HS-27A (cell line): ENCODE results near the gene GDI2.

Experiments used
- DNase-seq: peaks from one replicate; pipeline ENCODE4 v3.0.0-alpha.2; 2012; ENCODE audit warnings: low read depth, missing footprints

GDI2 gene

DNA sequence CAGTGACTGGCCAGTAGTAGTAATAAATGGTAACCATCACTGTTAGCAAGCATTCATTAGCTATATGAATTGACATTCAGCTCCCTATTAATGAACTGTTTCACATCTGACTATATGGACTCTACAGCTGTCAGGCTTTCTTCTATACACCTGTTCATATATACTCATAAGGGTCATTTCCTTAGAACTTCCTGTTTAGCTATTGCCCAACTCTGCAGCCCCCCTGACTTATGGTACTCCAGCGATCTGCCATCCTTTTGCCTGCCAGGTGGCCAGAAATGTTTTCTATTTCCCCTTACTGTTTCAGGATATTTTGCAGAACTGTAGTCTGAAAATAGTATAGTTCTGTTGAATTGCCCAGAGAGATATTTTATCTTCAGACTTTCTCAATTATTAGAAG is 72.0 kb downstream of the GDI2 start:
- no peak for DNase-seq

DNA sequence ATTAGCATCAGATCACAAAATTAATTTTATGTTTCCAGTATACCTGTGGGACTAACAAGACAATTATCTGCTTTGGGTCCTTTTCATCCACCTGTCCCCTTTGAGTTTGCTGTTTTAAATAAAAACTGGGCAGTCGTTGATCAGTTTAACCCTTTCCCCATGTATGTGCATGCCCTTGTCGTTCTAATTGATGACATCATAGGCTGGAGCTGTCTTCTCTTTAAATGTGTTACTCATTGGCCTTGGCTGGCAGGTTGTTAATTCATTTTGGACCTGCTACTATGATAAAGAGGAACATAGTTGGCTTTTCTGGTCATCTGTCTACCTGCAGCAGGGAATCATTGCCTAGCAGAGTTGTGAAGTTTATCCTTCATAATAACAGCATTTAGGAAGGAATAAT is 74.8 kb downstream of the GDI2 start:
- no peak for DNase-seq

DNA sequence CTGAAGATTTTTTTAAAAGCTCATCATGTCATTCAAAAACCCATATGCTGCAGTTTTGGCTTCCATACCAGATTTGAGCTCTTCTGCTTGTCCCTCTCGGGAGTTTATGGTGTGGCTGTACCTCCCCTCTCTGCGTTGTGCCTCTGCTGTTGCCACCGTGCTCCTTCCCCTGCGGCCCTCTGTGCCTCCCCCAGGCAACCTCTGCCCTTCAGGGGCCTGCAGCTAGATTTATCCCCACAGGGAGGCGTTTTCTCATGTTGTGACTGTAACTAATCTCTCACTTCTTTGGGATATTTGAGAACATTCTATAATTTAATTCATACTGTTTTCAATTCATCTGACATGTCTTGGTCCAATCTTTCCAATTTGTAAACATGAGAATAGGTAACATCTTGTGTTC is 75.9 kb downstream of the GDI2 start:
- no peak for DNase-seq

DNA sequence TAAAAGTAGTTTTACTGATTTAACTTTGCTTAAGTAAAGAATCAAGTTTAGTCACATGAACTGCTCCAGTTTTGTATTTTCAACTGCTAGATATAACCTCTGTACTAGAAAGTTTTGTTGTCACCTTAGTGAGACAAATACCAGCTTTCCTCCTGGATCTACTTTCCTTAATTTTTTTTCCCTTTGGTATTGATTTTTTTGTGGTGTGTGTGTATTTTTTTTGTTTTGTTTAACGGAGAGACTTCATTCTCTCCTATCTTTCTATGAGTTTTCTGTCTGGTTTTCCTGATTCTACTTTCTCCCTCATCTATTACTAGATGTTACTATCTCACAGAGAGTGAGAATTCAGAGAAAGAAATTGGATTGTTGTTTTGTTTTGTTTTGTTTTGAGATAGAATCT is 76.6 kb downstream of the GDI2 start:
- no peak for DNase-seq

DNA sequence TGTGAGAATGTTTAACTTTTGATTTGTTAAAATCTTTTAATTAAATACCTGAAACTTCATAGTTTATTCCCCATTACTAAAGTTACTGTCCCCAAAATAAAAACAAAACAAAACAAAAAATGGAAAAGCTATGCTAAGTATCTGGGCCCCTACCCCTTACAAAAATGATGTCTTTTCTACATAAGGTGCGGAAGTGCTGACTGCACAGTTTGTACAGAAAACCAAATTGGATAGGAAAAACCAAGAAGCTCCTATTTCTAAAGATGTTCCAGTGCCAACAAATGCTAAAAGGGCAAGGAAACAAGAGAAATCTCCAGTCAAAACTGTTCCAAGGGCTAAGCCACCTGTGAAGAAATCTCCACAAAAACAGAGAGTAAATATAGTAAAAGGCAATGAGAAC is 78.1 kb downstream of the GDI2 start:
- no peak for DNase-seq

DNA sequence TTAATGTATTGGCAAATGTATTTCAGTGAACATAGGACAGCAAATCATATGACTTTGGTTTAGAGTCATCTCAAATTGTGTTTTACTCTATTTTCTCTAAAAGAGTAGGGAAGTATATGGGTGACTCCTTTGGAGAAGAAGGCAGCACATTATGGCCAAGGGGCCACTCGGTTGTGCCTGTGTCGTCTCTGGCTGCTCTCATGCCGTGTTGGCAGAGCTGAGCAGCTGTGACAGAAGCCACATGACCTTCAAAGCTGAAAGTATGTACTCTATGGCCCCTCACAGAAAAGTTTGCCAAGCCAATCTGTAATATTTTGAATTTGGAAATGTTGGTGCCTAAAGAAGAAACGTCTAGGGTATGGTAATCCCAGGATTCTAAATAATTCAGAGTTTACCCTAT is 81.1 kb downstream of the GDI2 start:
- DNase-seq = no peak

DNA sequence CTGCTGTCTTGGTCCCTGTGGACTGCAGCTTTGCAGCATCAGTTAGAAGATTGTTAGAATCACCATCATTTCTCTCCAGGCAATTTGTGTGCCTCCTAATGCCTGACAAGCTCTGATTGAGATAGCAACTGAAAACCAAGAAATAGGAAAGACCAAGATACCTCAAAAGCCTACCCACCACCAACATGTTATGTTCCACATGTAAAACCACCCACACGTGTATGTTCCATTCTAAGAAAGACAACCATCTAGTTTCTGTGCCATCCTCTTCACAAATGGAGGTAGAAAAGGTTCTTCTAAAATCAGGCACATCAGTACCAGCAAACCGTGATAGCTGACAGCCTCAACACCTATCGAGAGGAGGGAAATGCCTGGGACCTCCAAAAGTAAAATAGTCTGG is 81.7 kb downstream of the GDI2 start:
- DNase-seq = no peak

DNA sequence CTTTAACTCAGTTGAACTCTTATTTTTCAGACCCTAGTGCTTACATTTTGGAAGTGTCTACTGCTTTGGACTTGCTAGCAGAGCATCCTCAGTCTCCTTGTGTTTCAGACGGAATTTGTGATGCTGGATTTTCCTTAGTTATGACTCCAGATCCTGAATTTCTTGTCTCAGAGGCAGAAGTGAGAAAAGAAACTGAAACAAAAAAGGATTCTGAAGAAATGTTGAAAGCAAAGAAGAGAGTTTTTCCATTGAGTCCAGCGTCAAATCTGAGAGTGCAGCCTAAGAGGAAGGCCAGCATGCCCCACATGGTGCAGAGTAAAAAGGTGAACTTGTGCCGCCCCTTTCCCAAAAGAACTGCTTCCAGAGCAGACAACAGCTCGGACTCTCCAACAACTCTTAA is 82.5 kb downstream of the GDI2 start:
- no peak for DNase-seq

DNA sequence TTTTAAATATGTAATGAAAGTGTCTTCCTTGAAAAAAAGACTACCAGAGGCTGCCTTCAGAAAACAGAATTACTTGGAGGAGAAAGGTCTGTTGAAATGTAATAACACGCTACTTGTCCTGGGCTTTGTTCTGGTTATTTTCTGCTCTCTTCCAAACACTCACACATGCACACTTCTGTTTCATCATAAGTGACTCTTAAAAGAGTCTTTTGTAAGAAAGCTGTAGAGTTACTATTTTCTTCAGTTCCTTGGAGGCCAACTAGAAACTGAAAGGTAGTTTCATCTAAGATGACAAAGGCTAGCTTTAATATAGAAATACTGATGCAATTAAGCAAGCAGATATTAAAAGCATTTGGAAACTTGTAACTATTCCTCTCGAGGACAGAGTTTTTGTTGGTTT is 89.5 kb downstream of the GDI2 start:
- DNase-seq = no peak

DNA sequence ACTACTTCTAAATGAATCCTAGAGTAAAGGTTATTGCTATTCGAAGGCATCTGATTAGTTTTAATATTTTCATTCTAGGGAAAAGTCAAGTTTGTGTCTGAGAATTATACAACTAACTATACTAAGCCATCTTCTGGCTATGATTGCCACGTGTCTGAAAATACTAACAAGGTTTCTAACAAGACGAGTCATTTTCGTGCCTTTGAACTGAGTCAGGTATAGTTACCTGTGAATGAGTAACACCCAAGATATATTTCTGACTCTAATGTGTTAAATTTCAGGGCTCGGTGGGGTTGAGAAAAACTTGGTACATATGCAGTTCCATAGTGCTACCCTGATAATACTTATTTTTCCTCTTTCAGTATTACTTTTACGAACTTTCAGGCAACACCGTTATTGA is 93.1 kb downstream of the GDI2 start:
- no peak for DNase-seq

DNA sequence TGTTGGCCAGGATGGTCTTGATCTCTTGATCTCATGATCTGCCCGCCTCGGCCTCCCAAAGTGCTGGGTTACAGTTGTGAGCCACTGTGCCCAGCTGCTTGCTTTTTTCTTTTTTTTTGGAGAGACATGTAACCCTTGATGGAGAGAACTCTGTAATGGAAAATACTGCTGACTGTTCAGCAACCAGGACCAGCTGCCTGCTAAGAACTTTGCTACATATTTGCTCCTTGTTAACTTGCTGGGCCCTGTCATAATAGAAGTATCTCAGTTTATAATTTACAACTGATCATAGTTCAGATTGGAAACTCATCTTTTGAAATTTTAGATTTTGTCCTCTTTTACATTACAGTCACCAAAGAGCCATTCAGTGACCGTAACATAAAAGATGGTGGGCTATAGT is 93.7 kb downstream of the GDI2 start:
- DNase-seq = no peak
